ENCODE data around the gene DCT. TPM values are rescaled to one million over a fixed set of nuclear protein-coding genes. Genes with fewer than 3 reads are reported as not detected.

Gene DCT
- total RNA-seq, 1 donor from 2014 or later, result 0.18 TPM

DNA sequence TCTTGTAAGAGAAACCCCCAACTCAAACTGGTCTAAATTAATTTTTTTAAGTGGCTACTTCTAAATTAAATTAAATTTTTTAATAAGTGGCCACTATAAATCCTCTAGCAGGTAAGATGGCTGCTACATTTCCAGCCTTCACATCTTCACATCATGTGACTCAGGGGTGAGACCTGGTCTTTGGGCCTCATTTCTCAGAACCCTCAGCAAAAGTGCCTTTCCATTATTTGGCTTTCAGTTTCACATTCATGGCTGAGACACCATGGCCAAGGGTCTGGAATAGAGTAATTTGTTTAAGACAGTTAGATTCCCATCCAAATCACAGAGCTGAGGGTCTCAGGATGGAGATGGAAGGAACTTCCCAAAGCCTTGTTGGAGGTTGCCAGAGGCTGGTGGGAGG, 47.5 kb downstream of the DCT start:
- DNase-seq (no peak), ATAC-seq (no peak)
- Histone ChIP-seq H3K27ac (no peak overlapping the region), H3K27me3 (ENCODE audit: low read depth) (no peaks in the 10 kb centered on the region), H3K4me3 (no peak overlapping the region), H3K9me3 (no peaks in the 10 kb centered on the region), H3K36me3 (no peaks in the 10 kb centered on the region), H3K4me1 (no peaks in the 10 kb centered on the region)
- intact Hi-C loops (cut with DNase I), result no loop called here
- TF ChIP-seq, protein P1, sequence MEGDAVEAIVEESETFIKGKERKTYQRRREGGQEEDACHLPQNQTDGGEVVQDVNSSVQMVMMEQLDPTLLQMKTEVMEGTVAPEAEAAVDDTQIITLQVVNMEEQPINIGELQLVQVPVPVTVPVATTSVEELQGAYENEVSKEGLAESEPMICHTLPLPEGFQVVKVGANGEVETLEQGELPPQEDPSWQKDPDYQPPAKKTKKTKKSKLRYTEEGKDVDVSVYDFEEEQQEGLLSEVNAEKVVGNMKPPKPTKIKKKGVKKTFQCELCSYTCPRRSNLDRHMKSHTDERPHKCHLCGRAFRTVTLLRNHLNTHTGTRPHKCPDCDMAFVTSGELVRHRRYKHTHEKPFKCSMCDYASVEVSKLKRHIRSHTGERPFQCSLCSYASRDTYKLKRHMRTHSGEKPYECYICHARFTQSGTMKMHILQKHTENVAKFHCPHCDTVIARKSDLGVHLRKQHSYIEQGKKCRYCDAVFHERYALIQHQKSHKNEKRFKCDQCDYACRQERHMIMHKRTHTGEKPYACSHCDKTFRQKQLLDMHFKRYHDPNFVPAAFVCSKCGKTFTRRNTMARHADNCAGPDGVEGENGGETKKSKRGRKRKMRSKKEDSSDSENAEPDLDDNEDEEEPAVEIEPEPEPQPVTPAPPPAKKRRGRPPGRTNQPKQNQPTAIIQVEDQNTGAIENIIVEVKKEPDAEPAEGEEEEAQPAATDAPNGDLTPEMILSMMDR (IDR thresholded peaks at IDR 0.05), result no peak

DNA sequence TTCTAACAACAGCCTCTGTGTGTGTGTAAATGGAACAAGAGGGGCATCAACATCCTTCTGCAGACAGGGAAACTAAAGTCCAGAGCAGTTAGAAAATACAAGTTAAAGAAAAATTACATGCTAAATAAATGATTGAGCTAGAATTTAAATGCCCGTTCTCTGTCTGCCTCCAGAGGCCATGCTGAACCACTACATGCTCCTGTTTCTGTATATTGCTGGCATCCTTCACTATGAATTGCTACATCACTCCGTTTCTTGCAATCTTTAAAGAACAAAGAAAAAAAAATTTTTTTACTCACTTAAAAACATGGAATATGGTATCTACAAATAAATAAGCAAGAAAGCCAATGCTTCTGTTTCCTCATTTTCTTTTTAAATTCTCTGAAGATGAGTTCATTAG, 47.9 kb downstream of the DCT start:
- no peak overlapping the region for H3K4me3 ChIP-seq
- TF ChIP-seq, protein P1 (IDR thresholded peaks at IDR 0.05), result no peak
- no peaks in the 10 kb centered on the region for H3K4me1 ChIP-seq
- intact Hi-C loops (cut with DNase I), result no loop called here
- H3K27ac ChIP-seq, result no peak overlapping the region
- H3K27me3 ChIP-seq (ENCODE audit: low read depth), result no peaks in the 10 kb centered on the region
- H3K36me3 ChIP-seq, result no peaks in the 10 kb centered on the region
- H3K9me3 ChIP-seq, result no peaks in the 10 kb centered on the region
- DNase-seq, result no peak
- no peak for ATAC-seq

DNA sequence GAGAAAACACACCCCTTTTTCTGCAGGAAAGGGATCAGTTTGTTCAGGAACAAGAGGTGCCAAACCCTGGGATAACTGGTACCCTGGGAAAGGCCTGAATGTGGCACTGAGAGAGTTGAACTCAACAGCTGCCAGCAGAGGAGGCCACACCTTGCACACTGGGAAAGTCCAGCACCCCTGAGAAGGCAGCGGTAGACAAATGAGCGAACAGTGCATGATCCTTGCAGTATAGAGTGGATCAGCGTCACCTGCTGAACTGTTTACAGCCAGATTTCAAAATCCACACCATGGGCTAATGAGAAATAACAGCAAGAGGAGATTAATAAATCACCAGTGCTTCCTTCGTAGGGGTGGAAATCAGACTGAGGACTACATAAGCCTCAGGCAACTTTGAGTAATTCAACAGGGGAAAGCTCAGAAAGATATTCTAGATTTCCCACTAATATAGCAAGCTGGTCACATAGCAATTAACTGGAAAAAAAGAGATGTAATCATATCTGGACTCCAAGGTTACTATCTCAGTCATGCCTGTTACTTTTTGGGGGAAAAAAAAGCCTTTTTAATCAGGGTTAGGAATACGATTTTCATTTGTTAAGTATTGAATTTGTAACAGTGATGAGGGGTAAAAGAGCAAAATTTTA, 52.0 kb downstream of the DCT start:
- ATAC-seq, result no peak
- no peak for DNase-seq

DNA sequence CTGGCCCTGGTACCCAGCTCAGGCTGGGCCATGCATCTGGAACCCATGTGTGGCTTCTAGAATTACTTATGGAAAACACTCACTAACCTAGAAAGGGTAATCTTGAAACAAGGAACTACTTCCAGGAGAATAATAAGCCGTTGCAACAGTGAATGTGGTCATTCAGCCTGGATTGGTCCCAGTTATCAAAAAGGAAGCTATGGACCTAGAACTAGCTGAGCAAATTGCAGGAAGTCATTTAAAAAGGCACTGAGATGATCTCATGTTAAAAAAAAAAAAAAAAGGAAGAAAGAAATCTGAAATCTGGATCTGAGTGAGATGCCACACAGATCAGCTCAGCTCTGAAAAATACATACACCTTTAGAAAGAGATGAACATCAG, 59.6 kb downstream of the DCT start:
- no peaks in the 10 kb centered on the region for H3K36me3 ChIP-seq
- H3K27ac ChIP-seq, result no peak overlapping the region
- no peaks in the 10 kb centered on the region for H3K4me1 ChIP-seq
- intact Hi-C loops (cut with DNase I), result no loop called here
- DNase-seq (no peak), ATAC-seq (no peak)
- H3K4me3 ChIP-seq, result no peak overlapping the region
- TF ChIP-seq, protein P1 (IDR thresholded peaks at IDR 0.05), result no peak
- no peaks in the 10 kb centered on the region for H3K9me3 ChIP-seq
- peaks cover 5% of the 10 kb centered on the region for H3K27me3 ChIP-seq (ENCODE audit: low read depth)

More for the DNA sequence above, 52.0 kb downstream of the DCT start:
- Histone ChIP-seq H3K36me3 (no peaks in the 10 kb centered on the region), H3K27ac (no peak overlapping the region), H3K4me1 (no peaks in the 10 kb centered on the region), H3K4me3 (no peak overlapping the region), H3K9me3 (no peaks in the 10 kb centered on the region), H3K27me3 (ENCODE audit: low read depth) (peaks cover under 1% of the 10 kb centered on the region)
- TF ChIP-seq, protein P1 (IDR thresholded peaks at IDR 0.05), result no peak
- intact Hi-C loops (cut with DNase I), result no loop called here

DNA sequence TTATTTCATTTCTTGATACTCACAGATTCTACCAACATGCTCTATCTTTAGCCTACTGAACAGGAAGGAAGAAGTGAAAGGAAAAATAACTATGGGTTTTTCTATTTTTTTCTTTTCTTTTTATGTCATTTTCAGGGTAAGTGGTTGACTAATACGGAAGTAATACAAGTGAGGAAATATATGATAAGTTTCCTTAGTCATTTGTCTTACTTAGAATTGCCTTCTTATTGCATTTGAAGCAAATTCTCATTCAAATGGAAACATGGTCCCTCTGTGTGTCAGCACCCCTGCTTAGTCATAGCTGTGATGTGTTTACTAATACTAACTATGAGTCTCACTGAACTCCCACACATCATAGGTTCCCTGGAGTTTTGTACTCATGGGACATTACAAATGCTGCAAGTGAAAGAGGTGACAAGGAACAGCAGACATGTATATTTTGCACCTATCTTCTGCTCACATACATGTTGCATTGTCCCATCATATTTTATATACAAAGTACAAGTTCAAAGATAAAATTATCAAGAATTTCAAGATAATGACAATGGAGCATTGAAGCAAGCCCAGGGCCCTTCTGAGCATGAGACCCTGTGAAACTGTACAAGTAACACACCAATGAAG, 60.1 kb downstream of the DCT start:
- H3K36me3 ChIP-seq, result no peaks in the 10 kb centered on the region
- H3K9me3 ChIP-seq, result no peaks in the 10 kb centered on the region
- no peak overlapping the region for H3K27ac ChIP-seq
- no peak overlapping the region for H3K4me3 ChIP-seq
- ATAC-seq (no peak), DNase-seq (no peak)
- TF ChIP-seq, protein P1 (IDR thresholded peaks at IDR 0.05), result no peak
- intact Hi-C loops (cut with DNase I), result no loop called here
- H3K4me1 ChIP-seq, result no peaks in the 10 kb centered on the region
- H3K27me3 ChIP-seq (ENCODE audit: low read depth), result peaks cover 5% of the 10 kb centered on the region

All from lower lobe of right lung (tissue), 2 donors.